NCI-H1930 (cell line): ENCODE measurements around the gene CNTN5.

ENCODE experiments used
- DNase-seq, 2 experiments: peaks; one replicate each; lab custom pipeline; 2025; lab: John Stamatoyannopoulos, UW

CNTN5 gene

GRCh38 chr11:99509863-99510262, 489.1 kb downstream of the CNTN5 start:
- no peak for DNase-seq

- DNase-seq: no peak
Measured at GRCh38 chr11:99513368-99513767, 492.6 kb downstream of the CNTN5 start.

DNA sequence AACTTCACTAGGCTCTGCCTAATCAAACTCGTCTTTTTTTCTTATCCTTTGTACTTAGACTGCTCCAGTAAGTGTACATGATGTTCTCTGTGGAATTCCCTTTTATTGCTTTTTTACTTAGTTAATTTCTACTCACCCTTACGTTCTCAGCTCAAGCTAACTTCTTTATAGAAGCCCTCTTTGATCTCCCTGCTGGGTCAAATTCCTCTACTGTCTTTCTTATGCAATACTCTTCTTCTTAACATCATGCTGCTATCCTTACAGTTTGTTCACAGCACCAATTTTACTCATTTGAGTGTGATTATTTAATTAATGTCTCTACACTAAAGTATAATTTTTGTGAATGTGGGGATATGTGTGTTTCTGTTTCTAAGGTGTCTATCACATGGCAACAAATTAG, 498.3 kb downstream of the CNTN5 start:
- DNase-seq: no peak

DNA sequence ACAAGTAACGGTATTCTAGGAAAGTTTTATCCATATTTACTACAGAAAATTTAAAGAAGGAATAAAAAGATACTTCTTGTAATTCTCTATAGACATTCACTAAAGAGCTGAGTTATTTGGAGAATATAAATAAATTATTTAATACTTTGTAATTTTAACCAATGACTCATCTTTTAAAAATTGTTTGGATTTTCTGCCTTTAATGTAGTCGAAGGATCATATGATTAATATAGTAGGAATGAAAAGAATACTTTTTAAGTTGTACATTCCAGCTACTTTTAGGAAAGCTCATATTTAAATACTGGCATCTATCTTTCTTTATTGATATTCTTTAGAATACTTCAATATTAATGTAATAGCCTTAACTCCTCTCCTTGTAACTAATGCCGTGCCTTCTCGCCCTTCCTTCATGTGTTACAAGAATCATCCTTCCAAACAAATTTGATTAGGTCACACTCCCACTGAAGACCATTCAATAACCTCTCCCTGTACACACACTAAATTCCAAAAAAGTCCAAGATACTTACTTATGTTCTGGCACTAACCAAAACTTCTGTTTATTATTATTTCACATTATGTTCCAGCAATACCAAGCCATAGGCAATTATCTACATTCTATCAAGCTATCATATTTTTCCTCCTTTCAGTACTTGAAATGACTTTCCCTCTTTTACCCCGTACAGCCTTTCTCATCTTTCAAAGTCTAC, 501.9 kb downstream of the CNTN5 start:
- no peak for DNase-seq

GRCh38 chr11:99531468-99531867, 510.7 kb downstream of the CNTN5 start:
- no peak for DNase-seq

DNA sequence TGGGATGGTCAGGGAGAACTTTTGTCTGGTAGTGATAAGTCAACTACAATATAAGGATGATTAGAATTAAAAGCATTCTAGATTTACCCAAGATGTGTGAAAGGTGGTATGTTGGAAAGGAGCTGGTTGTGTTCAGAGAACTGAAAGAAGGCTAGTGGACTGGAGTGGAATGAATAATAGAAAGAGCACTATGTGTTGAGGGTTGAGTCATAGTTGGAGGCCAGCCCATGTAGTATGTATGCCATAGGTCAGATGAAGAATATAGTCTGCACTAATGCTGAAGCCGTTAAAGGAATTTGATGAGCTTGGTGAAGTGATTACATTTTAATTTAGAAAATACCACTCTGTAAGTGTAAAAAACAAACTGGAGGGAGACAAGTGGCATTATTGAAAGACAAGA, 514.1 kb downstream of the CNTN5 start:
- no peak for DNase-seq

DNA sequence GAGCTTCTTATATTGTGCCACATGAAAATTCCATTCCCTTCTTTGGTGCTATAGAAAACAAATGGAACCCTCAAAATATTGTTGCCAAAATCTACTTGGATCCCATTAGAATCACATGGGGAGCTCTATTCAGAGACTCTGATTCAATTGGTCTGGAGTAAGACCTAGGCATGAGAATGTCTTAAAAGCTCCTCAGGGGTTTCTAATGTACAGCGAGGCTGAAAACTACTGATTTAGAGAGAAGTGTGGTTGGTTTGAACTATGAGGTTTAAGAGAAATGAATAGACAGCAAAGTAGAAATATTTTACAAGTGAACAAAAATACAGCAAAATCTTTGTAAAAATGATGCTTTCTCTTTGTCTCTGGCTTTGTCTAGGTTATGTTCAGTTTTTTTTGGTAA, 514.7 kb downstream of the CNTN5 start:
- DNase-seq: no peak

DNA sequence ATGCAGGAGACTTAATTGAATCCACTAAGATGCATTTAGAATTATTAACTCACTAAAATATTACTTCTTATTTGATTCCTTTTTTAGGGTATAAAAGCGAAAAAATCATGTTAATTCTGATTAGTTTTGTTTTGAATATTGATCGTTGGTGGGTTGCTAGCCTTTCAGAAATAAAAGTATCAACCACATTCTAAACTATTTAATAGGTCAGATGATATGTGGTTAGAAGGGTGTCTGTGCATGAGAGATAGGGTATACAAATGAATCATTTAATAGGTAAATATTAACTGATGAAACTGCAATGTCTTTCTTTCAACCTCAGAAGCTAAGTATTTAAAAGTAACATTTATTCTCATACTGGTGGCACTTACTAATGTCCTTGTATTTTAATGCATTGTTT, 515.1 kb downstream of the CNTN5 start:
- no peak for DNase-seq

DNA sequence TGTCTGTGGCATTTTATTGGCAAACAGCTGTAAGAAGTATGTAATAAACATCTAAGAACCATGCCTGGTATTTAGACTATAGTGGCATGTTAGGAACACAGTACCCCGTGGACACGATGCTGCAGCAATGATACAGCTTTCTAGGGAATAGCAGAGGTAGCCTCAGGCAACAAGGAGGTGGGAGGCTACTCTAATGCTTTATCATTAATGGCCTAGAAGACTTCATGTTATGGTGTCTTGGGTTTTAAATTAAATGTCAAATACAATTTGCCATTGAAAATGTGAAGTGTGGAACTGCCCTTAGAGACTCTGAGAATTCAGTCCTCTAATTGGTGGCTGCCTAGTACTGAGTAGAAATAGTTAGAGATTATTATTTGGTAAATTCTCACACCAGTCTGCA, 516.9 kb downstream of the CNTN5 start:
- no peak for DNase-seq

DNA sequence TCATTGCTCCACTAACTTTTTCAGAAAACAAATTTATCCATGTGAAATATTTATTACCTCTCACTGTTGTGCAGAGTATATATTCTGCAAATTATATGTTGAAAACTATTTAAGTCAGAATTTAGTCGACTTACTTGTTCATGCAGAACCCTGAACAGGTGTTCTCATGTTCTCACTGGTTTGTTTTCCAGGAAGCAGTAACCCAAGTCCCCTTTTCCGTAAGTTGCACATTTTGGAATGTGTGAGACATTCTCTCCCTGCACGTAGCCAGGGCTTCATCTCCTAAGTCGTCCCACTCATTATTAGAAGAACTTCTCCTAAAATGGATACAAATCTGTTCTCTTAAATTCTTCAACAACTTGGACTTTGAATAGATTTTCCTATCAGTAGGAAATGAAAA, 524.9 kb downstream of the CNTN5 start:
- DNase-seq: no peak

GRCh38 chr11:99548264-99548663, 527.5 kb downstream of the CNTN5 start:
- no peak for DNase-seq

- DNase-seq: no peak
Measured at GRCh38 chr11:99554232-99554903, 533.6 kb downstream of the CNTN5 start.

GRCh38 chr11:99555486-99555885, 534.7 kb downstream of the CNTN5 start:
- DNase-seq: no peak

GRCh38 chr11:99565333-99565732, 544.6 kb downstream of the CNTN5 start:
- no peak for DNase-seq

DNA sequence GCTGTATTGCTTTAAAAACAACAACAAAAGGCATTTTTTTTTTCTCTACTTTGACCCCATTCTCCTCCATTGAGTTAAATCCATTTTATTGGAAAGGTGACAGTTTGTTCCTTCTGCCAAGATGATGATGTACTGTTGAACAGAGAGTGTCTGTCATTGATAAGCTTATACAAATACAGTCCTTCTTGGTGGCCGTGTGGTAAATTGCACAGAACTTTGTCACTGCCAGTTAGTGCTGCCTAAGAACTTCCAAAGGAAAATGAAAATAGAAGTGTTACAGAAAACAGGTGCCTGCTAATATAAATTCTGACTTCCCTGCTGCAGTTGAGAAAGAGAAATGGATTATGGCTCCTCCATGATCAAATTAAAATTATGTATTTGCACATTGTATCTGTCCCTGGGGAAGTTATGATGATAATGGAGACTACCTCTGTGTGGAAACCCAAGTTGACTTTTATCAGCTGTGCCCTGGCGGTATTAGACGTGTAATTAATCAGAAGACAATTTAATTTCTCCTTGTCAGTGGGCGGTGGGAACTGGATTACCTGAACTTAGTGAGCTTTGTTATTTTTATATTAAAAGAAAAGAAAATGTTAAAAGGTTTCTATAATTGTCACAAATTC, 546.7 kb downstream of the CNTN5 start:
- DNase-seq: no peak

- no peak for DNase-seq
Measured at GRCh38 chr11:99568808-99569207, 548.1 kb downstream of the CNTN5 start.

GRCh38 chr11:99571094-99571493, 550.3 kb downstream of the CNTN5 start:
- DNase-seq: no peak

DNA sequence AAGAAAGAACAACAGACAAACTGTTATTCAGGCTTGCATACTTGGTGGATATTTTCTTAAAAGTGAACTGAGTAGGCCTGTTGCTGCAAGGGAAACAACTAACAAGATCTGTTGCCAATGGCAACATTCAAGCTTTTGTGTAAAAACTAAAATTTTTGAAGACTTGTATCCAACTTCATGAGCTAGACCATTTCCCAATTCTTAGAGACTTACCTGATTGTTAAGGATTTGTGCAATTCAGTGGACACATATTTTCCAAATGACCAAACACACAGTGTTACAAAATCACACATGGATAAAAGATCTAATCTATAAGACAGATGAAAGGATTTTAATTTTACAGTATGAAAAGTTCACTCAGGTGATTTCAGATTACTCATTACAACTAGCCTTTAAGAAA, 564.1 kb downstream of the CNTN5 start:
- DNase-seq: no peak

DNA sequence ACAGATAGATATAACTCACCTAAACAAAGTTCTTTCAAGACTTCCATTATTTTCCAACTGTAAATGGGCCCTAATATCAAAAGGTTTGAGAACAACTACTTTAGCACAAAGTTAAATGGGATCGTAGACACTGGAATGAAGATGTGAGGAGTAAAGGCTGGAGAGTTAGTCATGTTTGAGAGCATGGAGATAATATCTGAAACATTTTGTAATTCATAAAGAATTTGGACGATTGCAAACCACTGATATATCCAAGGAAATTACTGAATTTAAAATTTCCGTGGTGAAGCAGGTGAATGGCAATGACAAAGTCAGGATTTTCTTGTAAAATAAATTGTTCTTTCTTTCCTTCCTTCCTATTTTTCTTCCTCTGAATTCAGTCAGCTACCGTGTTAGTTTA, 564.9 kb downstream of the CNTN5 start:
- no peak for DNase-seq

- DNase-seq: no peak
Measured at GRCh38 chr11:99589771-99590170, 569.0 kb downstream of the CNTN5 start.

DNA sequence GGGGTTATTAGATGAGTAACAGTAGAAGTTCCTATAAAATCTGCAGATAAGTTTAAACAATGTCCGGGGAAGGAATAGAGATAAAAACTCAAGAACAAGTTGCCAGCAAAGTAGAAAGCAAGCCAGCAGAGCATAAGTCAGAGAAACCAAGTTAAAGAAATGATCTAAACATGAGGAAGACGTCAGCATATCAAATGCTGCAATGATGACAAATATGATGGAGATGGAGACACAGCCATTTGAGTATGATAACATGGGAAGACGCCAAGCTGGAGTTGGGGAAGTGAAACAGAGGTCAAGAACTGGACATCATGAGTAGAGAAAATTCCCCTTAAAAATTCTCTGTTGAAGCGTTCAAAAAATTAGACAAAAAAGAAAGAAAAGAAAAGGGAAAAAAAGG, 571.5 kb downstream of the CNTN5 start:
- no peak for DNase-seq

DNA sequence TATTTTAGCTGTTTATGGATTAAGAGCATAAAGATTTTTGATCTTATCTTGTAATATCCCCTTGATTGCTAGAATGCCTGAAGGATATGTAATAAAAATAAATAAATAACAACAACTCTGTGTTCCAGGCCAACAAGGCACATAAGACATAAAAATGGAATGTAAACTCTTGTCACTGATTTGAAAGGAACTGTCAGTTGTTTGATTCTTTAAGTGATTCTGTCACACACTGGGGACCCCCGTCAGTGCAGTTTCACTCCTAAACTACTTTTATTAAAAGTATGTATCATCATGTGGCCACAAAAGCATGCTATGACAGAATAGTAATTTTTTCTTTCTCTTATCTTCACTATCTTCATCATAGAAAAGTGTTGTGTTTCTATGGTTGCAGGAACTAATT, 572.4 kb downstream of the CNTN5 start:
- DNase-seq: no peak

- DNase-seq: no peak
Measured at GRCh38 chr11:99601179-99601578, 580.4 kb downstream of the CNTN5 start.

GRCh38 chr11:99614352-99614751, 593.6 kb downstream of the CNTN5 start:
- DNase-seq: no peak
